Epithelial cell of prostate (primary cell): Measurements from ENCODE around the gene TMEM51.

Experiments used
- DNase-seq: peaks from one replicate; pipeline ENCODE4 v3.0.0-alpha.2; 2011; ENCODE audit warnings: low read depth, low spot score
- H3K27ac ChIP-seq: fragments of 450-650 bp; 2 replicates; pipeline ENCODE4 v1.5.1; 2017; ENCODE audit warnings: mild to moderate bottlenecking

Gene TMEM51

DNA sequence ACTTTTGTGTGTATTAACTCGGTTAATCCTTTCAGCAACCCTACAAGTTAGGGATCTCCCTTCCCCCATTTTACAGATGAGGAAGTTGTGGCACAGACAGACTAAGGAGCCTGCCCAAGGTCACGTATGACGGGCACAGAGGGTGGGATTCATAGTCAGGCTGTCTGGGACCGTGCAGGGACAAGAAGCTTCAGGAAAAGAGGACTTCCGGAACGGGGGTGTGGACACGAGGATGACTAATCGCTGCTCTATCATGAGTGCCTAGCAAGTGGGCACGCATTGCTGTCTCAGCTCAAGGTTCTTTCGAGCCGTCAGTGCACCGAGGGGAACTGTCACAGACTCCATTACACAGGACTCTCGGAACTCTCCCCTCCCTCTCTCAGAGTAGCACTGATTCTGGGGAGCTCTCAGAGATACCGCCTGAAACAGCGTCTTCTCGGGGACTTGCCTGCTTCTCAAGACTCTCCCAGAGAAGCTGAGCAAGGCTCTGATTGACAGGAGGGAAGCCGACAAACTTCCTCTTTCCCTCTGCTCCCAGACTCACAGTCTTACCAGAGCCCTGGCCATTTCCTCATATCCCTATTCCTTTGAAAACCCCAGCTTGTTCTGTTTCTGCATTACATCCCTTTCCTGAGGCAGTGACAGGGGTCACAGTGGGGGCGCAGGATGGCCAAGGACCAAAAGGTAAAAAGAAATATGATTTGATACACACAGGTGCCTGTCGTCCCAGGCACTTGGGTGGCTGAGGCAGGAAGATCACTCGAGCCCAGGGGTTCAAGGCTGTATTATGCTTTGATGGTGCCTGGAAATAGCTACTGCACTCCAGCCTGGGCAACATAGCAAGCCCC is 107.8 kb downstream of the TMEM51 start:
- no peak overlapping the region for H3K27ac ChIP-seq
- no peak for DNase-seq

- no peak for DNase-seq
- H3K27ac ChIP-seq = no peak overlapping the region
Observed at GRCh38 chr1:15262003-15262377, 108.4 kb downstream of the TMEM51 start.

- no peak overlapping the region for H3K27ac ChIP-seq
- no peak for DNase-seq
Observed at GRCh38 chr1:15262706-15263105, 109.2 kb downstream of the TMEM51 start.

DNA sequence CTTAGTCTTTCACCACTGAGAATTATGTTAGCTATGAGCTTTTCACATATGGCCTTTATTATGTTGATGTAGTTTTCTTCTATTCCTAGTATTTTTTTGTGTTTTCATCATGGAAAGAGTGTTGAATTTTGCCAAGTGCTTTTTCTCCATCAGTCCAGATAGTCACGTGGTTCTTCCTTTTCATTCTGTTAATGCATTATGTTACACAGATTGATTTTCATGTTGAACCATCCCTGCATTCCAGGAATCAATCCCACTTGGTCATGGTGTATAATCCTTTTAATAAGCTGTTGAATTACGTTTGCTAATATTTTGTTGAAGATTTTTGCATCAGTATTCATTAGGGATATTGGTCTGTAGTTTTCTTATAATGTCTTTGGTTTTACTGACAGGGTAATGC is 111.2 kb downstream of the TMEM51 start:
- no peak overlapping the region for H3K27ac ChIP-seq

More for the DNA sequence above, 111.2 kb downstream of the TMEM51 start:
- DNase-seq = no peak
